ENCODE data around the gene GLRA3. TPM values are rescaled to one million over a fixed set of nuclear protein-coding genes. Genes with fewer than 3 reads are reported as not detected.

Gene GLRA3
- total and polyA plus RNA-seq, 2 experiments from 2014 or later = 0.03 to 0.19 TPM

DNA sequence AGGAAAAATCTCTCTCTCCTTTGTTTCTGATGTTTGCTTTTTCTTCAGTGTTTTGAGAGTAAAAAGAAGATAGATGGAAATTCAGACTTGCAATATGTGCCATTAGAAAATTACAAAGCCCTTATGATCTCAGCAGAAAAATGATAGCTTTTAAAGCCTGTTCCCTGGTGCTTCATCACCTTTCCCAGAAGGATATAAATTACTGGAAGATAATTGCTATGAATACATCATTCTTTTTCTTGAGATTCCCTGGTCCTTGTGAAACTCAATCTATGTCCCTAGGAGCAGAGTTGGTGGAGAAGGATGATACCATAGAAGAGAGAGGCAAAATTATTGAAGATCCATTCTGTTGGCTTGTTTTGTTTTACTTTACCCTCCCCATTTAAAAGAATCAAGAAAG is 86.5 kb downstream of the GLRA3 start:
- Histone ChIP-seq H3K36me3 (ENCODE audit: insufficient read depth) (no peaks in the 10 kb centered on the region), H3K27me3 (ENCODE audit: insufficient read depth) (no peaks in the 10 kb centered on the region), H3F3A (replicated peaks; ENCODE audit: low read depth) (no peaks in the 10 kb centered on the region), H3K4me3 (no peak overlapping the region), H3K79me2 (replicated peaks; ENCODE audit: insufficient read depth) (no peaks in the 10 kb centered on the region), H3K4me2 (no peak overlapping the region), H4K20me1 (replicated peaks; ENCODE audit: insufficient read depth) (no peaks in the 10 kb centered on the region), H2AFZ (no peak overlapping the region), H3K27ac (ENCODE audit: low read depth) (no peak overlapping the region), H3K4me1 (ENCODE audit: insufficient read depth) (no peaks in the 10 kb centered on the region), H3K9me2 (ENCODE audit: insufficient read depth) (no peaks in the 10 kb centered on the region)
- Mint-ChIP-seq H3K36me3 (ENCODE audit: low read depth) (no peaks in the 10 kb centered on the region), H3K9me3 (no peaks in the 10 kb centered on the region; the same call in 2 of the 3 replicates), H3K4me3 (no peak overlapping the region), H3K27ac (no peak overlapping the region), H3K4me1 (no peaks in the 10 kb centered on the region), H3K27me3 (ENCODE audit: insufficient read depth, low read depth, poor library complexity) (peaks cover 1% of the 10 kb centered on the region)
- DNase-seq (ENCODE audit: low spot score) (no peak), ATAC-seq (no peak)
- no peak for TF ChIP-seq CREB1 (CRISPR knock-in tag; IDR thresholded peaks at IDR 0.05; ENCODE audit: low read depth)
- TF ChIP-seq POLR2AphosphoS5 (IDR thresholded peaks at IDR 0.05; ENCODE audit: low read depth) = no peak
- no peak for TF ChIP-seq EZH2phosphoT487 (IDR thresholded peaks at IDR 0.05; ENCODE audit: unreplicated experiment)
- TF ChIP-seq, protein P1, sequence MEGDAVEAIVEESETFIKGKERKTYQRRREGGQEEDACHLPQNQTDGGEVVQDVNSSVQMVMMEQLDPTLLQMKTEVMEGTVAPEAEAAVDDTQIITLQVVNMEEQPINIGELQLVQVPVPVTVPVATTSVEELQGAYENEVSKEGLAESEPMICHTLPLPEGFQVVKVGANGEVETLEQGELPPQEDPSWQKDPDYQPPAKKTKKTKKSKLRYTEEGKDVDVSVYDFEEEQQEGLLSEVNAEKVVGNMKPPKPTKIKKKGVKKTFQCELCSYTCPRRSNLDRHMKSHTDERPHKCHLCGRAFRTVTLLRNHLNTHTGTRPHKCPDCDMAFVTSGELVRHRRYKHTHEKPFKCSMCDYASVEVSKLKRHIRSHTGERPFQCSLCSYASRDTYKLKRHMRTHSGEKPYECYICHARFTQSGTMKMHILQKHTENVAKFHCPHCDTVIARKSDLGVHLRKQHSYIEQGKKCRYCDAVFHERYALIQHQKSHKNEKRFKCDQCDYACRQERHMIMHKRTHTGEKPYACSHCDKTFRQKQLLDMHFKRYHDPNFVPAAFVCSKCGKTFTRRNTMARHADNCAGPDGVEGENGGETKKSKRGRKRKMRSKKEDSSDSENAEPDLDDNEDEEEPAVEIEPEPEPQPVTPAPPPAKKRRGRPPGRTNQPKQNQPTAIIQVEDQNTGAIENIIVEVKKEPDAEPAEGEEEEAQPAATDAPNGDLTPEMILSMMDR (conservative IDR thresholded peaks at IDR 0.05; ENCODE audit: low read depth in 2 of 2) = no peak
- TF ChIP-seq ZNF114 (CRISPR knock-in tag; IDR thresholded peaks at IDR 0.05) = no peak
- TF ChIP-seq JUNB (IDR thresholded peaks at IDR 0.05; ENCODE audit: unreplicated experiment) = no peak
- no peak for TF ChIP-seq ZNF331 (CRISPR knock-in tag; IDR thresholded peaks at IDR 0.05; ENCODE audit: low read depth)
- TF ChIP-seq, protein P2, sequence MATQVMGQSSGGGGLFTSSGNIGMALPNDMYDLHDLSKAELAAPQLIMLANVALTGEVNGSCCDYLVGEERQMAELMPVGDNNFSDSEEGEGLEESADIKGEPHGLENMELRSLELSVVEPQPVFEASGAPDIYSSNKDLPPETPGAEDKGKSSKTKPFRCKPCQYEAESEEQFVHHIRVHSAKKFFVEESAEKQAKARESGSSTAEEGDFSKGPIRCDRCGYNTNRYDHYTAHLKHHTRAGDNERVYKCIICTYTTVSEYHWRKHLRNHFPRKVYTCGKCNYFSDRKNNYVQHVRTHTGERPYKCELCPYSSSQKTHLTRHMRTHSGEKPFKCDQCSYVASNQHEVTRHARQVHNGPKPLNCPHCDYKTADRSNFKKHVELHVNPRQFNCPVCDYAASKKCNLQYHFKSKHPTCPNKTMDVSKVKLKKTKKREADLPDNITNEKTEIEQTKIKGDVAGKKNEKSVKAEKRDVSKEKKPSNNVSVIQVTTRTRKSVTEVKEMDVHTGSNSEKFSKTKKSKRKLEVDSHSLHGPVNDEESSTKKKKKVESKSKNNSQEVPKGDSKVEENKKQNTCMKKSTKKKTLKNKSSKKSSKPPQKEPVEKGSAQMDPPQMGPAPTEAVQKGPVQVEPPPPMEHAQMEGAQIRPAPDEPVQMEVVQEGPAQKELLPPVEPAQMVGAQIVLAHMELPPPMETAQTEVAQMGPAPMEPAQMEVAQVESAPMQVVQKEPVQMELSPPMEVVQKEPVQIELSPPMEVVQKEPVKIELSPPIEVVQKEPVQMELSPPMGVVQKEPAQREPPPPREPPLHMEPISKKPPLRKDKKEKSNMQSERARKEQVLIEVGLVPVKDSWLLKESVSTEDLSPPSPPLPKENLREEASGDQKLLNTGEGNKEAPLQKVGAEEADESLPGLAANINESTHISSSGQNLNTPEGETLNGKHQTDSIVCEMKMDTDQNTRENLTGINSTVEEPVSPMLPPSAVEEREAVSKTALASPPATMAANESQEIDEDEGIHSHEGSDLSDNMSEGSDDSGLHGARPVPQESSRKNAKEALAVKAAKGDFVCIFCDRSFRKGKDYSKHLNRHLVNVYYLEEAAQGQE (IDR thresholded peaks at IDR 0.05; ENCODE audit: unreplicated experiment) = no peak
- TF ChIP-seq, protein P3, sequence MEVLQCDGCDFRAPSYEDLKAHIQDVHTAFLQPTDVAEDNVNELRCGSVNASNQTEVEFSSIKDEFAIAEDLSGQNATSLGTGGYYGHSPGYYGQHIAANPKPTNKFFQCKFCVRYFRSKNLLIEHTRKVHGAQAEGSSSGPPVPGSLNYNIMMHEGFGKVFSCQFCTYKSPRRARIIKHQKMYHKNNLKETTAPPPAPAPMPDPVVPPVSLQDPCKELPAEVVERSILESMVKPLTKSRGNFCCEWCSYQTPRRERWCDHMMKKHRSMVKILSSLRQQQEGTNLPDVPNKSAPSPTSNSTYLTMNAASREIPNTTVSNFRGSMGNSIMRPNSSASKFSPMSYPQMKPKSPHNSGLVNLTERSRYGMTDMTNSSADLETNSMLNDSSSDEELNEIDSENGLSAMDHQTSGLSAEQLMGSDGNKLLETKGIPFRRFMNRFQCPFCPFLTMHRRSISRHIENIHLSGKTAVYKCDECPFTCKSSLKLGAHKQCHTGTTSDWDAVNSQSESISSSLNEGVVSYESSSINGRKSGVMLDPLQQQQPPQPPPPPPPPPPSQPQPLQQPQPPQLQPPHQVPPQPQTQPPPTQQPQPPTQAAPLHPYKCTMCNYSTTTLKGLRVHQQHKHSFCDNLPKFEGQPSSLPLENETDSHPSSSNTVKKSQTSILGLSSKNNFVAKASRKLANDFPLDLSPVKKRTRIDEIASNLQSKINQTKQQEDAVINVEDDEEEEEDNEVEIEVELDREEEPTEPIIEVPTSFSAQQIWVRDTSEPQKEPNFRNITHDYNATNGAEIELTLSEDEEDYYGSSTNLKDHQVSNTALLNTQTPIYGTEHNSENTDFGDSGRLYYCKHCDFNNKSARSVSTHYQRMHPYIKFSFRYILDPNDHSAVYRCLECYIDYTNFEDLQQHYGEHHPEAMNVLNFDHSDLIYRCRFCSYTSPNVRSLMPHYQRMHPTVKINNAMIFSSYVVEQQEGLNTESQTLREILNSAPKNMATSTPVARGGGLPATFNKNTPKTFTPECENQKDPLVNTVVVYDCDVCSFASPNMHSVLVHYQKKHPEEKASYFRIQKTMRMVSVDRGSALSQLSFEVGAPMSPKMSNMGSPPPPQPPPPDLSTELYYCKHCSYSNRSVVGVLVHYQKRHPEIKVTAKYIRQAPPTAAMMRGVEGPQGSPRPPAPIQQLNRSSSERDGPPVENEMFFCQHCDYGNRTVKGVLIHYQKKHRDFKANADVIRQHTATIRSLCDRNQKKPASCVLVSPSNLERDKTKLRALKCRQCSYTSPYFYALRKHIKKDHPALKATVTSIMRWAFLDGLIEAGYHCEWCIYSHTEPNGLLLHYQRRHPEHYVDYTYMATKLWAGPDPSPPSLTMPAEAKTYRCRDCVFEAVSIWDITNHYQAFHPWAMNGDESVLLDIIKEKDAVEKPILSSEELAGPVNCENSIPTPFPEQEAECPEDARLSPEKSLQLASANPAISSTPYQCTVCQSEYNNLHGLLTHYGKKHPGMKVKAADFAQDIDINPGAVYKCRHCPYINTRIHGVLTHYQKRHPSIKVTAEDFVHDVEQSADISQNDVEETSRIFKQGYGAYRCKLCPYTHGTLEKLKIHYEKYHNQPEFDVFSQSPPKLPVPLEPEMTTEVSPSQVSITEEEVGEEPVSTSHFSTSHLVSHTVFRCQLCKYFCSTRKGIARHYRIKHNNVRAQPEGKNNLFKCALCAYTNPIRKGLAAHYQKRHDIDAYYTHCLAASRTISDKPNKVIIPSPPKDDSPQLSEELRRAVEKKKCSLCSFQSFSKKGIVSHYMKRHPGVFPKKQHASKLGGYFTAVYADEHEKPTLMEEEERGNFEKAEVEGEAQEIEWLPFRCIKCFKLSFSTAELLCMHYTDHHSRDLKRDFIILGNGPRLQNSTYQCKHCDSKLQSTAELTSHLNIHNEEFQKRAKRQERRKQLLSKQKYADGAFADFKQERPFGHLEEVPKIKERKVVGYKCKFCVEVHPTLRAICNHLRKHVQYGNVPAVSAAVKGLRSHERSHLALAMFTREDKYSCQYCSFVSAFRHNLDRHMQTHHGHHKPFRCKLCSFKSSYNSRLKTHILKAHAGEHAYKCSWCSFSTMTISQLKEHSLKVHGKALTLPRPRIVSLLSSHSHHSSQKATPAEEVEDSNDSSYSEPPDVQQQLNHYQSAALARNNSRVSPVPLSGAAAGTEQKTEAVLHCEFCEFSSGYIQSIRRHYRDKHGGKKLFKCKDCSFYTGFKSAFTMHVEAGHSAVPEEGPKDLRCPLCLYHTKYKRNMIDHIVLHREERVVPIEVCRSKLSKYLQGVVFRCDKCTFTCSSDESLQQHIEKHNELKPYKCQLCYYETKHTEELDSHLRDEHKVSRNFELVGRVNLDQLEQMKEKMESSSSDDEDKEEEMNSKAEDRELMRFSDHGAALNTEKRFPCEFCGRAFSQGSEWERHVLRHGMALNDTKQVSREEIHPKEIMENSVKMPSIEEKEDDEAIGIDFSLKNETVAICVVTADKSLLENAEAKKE (CRISPR knock-in tag; IDR thresholded peaks at IDR 0.05) = no peak
- TF ChIP-seq NANOG (IDR thresholded peaks at IDR 0.05; ENCODE audit: borderline replicate concordance) = no peak
- TF ChIP-seq, protein P4, sequence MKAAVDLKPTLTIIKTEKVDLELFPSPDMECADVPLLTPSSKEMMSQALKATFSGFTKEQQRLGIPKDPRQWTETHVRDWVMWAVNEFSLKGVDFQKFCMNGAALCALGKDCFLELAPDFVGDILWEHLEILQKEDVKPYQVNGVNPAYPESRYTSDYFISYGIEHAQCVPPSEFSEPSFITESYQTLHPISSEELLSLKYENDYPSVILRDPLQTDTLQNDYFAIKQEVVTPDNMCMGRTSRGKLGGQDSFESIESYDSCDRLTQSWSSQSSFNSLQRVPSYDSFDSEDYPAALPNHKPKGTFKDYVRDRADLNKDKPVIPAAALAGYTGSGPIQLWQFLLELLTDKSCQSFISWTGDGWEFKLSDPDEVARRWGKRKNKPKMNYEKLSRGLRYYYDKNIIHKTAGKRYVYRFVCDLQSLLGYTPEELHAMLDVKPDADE (IDR thresholded peaks at IDR 0.05) = no peak
- TF ChIP-seq EZH2 (IDR thresholded peaks at IDR 0.05; ENCODE audit: low read depth, unreplicated experiment) = no peak
- TF ChIP-seq STAT1 (IDR thresholded peaks at IDR 0.05; ENCODE audit: unreplicated experiment) = no peak

Measured in GM23338 (cell line).